ENCODE data around the gene SNED1. TPM values are rescaled to one million over a fixed set of nuclear protein-coding genes. Genes with fewer than 3 reads are reported as not detected.

Gene SNED1
- total and polyA plus RNA-seq, 9 donors = 1.3 to 4.6 (median 2.7) TPM

GRCh38 chr2:241081190-241081642 is 82.8 kb downstream of the SNED1 start:
- no peaks in the 10 kb centered on the region for H3K9me3 ChIP-seq (replicated peaks; ENCODE audit: control insufficient read depth, low read depth, low read length)
- no peaks in the 10 kb centered on the region for H3K4me1 ChIP-seq (ENCODE audit: control insufficient read depth, insufficient read depth, low read length)
- no peak overlapping the region for H3K27ac ChIP-seq (ENCODE audit: low read length)
- no peaks in the 10 kb centered on the region for H3K27me3 ChIP-seq (ENCODE audit: control insufficient read depth, insufficient read depth, low read length)
- no peak overlapping the region for H3K4me3 ChIP-seq (ENCODE audit: low read length)
- WGBS (ENCODE audit: insufficient coverage) = 42% methylated on average over 7 of the region's 9 CpGs
- no peak for DNase-seq
- peaks cover 1% of the 10 kb centered on the region for H3K36me3 ChIP-seq (ENCODE audit: control insufficient read depth, insufficient read depth, low read length)

DNA sequence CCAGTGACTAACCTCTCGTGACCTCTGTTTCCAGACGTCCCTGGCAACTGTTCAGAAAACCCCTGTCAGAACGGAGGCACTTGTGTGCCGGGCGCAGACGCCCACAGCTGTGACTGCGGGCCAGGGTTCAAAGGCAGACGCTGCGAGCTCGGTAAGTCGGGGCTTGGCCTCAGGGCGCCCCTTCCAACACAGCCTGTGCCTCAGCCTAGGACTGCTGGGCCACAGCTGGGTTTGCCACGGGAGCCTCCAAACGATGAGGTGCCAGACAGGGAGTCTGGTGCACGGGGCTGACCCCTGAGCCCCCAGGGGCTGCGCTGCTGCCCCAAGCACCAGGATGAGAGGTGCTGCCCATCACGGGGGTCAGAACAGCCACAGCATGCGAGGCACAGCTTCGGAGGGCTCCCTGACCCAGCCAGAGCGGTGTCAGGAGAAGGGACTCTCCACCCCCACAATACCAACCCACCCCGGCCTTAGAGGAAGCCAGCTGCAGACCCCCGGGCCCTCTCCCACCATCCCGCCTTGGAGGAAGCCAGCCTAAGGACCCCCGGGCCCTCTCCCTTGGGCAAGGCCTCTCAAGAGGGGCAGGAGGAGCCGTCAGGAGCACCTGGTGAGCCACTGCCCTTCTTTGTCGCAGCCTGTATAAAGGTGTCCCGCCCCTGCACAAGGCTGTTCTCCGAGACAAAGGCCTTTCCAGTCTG is 83.4 kb downstream of the SNED1 start:
- no peak overlapping the region for H3K4me3 ChIP-seq (ENCODE audit: low read length)
- WGBS (ENCODE audit: insufficient coverage) = 56% methylated on average over 27 of the region's 28 CpGs

DNA sequence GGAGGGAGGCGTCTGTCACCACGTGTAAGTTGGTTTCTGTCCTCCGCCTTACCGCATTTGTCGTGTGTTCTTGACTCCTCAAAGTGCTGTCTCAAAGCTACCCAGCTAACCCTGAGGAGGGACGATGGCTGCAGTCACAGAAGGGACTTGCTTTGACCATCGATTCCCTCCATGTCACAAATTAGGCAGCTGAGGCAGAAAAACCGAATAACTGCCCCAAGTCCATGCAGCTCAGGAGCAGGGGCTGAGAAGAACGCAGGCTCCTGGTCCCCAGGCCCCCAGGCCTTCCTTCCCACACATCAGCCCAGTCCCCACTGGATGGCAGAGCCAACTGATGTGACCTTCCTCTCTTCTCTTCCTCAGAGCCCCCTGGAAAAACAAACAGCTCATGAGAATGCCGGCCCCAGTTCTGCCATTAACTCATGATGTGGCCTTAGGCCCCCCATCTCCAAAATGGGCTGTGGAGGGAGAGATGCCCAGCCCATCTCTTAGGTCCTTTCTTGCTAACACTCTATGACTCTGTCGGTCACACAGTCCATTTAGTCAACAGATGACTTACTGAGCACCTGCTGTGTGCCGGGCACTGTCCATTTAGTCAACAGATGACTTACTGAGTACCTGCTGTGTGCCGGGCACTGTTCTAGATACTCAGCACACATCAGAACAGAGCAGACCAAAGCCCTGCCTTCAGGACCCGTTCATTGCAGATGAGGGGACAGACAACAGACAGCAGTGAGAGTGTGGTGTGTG is 84.1 kb downstream of the SNED1 start:
- peaks cover 13% of the 10 kb centered on the region for H3K36me3 ChIP-seq (ENCODE audit: control insufficient read depth, insufficient read depth, low read length)
- no peaks in the 10 kb centered on the region for H3K9me3 ChIP-seq (replicated peaks; ENCODE audit: control insufficient read depth, low read depth, low read length)
- DNase-seq = no peak
- no peak overlapping the region for H3K4me3 ChIP-seq (ENCODE audit: low read length)
- no peaks in the 10 kb centered on the region for H3K27me3 ChIP-seq (ENCODE audit: control insufficient read depth, insufficient read depth, low read length)
- H3K27ac ChIP-seq (ENCODE audit: low read length) = no peak overlapping the region
- H3K4me1 ChIP-seq (ENCODE audit: control insufficient read depth, insufficient read depth, low read length) = no peaks in the 10 kb centered on the region
- WGBS (ENCODE audit: insufficient coverage) = 81% methylated on average over 11 of the region's 14 CpGs

More for the DNA sequence above, 83.4 kb downstream of the SNED1 start:
- no peak overlapping the region for H3K27ac ChIP-seq (ENCODE audit: low read length)
- H3K27me3 ChIP-seq (ENCODE audit: control insufficient read depth, insufficient read depth, low read length) = no peaks in the 10 kb centered on the region
- H3K4me1 ChIP-seq (ENCODE audit: control insufficient read depth, insufficient read depth, low read length) = no peaks in the 10 kb centered on the region
- H3K9me3 ChIP-seq (replicated peaks; ENCODE audit: control insufficient read depth, low read depth, low read length) = no peaks in the 10 kb centered on the region
- peaks cover 7% of the 10 kb centered on the region for H3K36me3 ChIP-seq (ENCODE audit: control insufficient read depth, insufficient read depth, low read length)
- DNase-seq = no peak

DNA sequence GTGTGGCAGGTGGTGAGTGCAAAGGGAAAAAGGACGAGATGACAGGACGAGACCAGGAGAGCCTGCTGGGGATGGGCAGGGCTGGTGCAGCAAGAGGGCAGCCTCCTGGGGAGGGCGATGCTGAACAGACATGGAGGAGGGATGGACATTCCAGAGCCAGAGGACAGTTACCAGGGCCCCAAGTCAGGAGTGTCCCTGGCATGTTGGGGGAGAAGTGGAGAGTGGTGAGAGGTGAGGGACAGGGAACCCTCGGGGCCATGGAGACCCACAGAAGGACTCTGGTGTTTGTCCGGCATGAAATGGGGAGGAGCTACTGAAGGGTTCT is 84.6 kb downstream of the SNED1 start:
- no peak for DNase-seq
- 83% methylated on average over 5 of the region's 5 CpGs for WGBS (ENCODE audit: insufficient coverage)
- no peak overlapping the region for H3K27ac ChIP-seq (ENCODE audit: low read length)
- H3K9me3 ChIP-seq (replicated peaks; ENCODE audit: control insufficient read depth, low read depth, low read length) = no peaks in the 10 kb centered on the region
- peaks cover 18% of the 10 kb centered on the region for H3K36me3 ChIP-seq (ENCODE audit: control insufficient read depth, insufficient read depth, low read length)
- H3K4me1 ChIP-seq (ENCODE audit: control insufficient read depth, insufficient read depth, low read length) = no peaks in the 10 kb centered on the region
- H3K4me3 ChIP-seq (ENCODE audit: low read length) = no peak overlapping the region
- H3K27me3 ChIP-seq (ENCODE audit: control insufficient read depth, insufficient read depth, low read length) = no peaks in the 10 kb centered on the region

- Histone ChIP-seq H3K27me3 (ENCODE audit: control insufficient read depth, insufficient read depth, low read length) (no peaks in the 10 kb centered on the region), H3K36me3 (ENCODE audit: control insufficient read depth, insufficient read depth, low read length) (peaks cover 36% of the 10 kb centered on the region), H3K4me1 (ENCODE audit: control insufficient read depth, insufficient read depth, low read length) (no peaks in the 10 kb centered on the region), H3K9me3 (replicated peaks; ENCODE audit: control insufficient read depth, low read depth, low read length) (no peaks in the 10 kb centered on the region), H3K27ac (ENCODE audit: low read length) (no peak overlapping the region), H3K4me3 (ENCODE audit: low read length) (no peak overlapping the region)
- DNase-seq = no peak
- WGBS (ENCODE audit: insufficient coverage) = 83% methylated on average over 1 of the region's 4 CpGs
Measured at GRCh38 chr2:241084856-241085444, 86.5 kb downstream of the SNED1 start.

DNA sequence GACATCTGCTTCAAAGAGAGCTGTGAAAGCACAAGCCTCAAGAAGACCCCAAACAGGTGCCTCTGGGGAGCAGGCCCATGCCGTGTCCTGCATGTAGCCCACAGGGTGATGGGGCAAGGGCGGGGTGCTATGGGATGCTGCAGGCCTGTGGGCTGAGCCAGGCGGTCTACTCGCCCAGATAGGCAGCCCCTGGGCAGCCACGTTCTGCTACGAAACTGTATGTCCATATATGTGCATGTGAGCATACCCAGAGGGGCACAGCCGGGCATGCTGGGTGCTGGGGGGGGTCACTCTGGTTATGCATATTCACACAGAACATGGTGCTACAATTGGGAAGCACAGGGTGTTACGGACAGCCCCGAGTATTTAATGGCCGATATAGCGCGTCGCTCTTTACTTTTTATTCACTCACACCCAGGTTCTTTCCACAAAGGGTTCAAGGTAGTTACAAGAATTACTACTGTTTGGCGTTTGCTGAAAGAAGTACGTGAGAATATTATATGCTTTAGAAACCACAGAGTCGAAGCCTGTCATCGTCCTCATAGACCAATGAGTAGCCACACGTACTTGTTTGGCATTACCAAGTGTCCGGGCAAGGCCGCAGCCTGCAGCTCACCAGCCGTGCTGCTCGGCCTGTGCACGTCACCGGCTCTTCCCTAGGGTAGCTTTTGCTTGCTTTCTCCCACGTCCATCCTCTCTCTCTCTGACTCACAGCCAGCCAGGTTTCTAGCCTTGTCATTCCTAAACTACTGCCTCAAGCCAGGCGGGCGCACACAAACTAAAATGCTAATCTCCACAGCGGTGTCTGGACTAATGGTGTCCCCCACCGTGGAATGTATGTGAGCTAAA is 89.2 kb downstream of the SNED1 start:
- DNase-seq = no peak
- Histone ChIP-seq H3K9me3 (replicated peaks; ENCODE audit: control insufficient read depth, low read depth, low read length) (no peaks in the 10 kb centered on the region), H3K4me3 (ENCODE audit: low read length) (no peak overlapping the region), H3K27me3 (ENCODE audit: control insufficient read depth, insufficient read depth, low read length) (no peaks in the 10 kb centered on the region), H3K36me3 (ENCODE audit: control insufficient read depth, insufficient read depth, low read length) (peaks cover 59% of the 10 kb centered on the region), H3K4me1 (ENCODE audit: control insufficient read depth, insufficient read depth, low read length) (no peaks in the 10 kb centered on the region), H3K27ac (ENCODE audit: low read length) (no peak overlapping the region)
- 89% methylated on average over 19 of the region's 29 CpGs for WGBS (ENCODE audit: insufficient coverage)

GRCh38 chr2:241088376-241088775 is 90.0 kb downstream of the SNED1 start:
- H3K27me3 ChIP-seq (ENCODE audit: control insufficient read depth, insufficient read depth, low read length) = no peaks in the 10 kb centered on the region
- 95% methylated on average over 5 of the region's 8 CpGs for WGBS (ENCODE audit: insufficient coverage)
- peaks cover 61% of the 10 kb centered on the region for H3K36me3 ChIP-seq (ENCODE audit: control insufficient read depth, insufficient read depth, low read length)
- DNase-seq = no peak
- no peaks in the 10 kb centered on the region for H3K9me3 ChIP-seq (replicated peaks; ENCODE audit: control insufficient read depth, low read depth, low read length)
- H3K4me1 ChIP-seq (ENCODE audit: control insufficient read depth, insufficient read depth, low read length) = no peaks in the 10 kb centered on the region
- H3K27ac ChIP-seq (ENCODE audit: low read length) = no peak overlapping the region
- H3K4me3 ChIP-seq (ENCODE audit: low read length) = no peak overlapping the region

DNA sequence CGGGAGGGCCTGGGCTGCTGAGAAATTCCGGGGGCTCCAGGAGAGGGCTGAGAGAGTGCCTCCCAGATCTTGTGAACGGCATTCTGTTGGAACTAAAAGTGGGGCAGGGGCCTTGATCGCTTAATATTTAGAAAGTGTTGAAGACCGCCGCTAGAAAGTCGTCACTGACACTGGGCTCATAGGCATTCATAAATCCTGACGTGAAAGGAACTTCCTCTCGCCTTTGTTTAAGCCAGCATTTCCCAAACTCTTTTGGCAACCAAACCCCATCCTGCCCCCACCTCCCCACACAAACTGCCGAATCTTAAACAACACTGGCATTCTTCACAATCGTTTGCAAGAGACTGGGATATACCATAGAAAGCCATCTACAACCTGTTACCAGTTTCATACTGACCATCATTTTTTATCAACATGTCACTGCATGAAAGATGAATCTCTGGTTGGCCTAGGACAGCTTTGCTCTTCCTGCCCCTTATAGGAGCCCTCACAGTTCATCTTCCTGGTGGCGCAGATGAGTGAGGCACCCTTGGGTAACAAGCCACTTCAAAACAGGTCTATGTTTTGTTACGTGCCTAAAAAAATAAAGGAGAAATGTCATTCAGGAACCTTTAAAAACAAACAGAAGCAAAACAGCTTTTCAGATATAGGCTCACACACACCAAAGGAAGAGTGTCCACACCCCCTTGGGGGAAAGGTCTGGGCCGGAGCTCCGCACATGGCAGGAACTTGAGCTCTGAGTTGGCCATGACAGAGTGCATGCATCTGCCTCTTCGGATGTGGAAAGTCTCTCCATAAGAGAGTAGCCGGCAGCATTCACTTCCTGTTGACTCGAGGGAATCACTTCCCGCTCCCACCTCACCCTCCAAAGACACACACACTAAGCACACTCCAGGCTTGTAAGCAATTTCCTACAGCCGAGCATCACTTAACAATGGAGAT is 90.6 kb downstream of the SNED1 start:
- no peak for DNase-seq
- no peak overlapping the region for H3K4me3 ChIP-seq (ENCODE audit: low read length)
- H3K4me1 ChIP-seq (ENCODE audit: control insufficient read depth, insufficient read depth, low read length) = no peaks in the 10 kb centered on the region
- H3K27ac ChIP-seq (ENCODE audit: low read length) = no peak overlapping the region
- peaks cover 64% of the 10 kb centered on the region for H3K36me3 ChIP-seq (ENCODE audit: control insufficient read depth, insufficient read depth, low read length)
- no peaks in the 10 kb centered on the region for H3K9me3 ChIP-seq (replicated peaks; ENCODE audit: control insufficient read depth, low read depth, low read length)
- 79% methylated on average over 16 of the region's 20 CpGs for WGBS (ENCODE audit: insufficient coverage)
- H3K27me3 ChIP-seq (ENCODE audit: control insufficient read depth, insufficient read depth, low read length) = no peaks in the 10 kb centered on the region

GRCh38 chr2:241091201-241091600 is 92.8 kb downstream of the SNED1 start:
- Histone ChIP-seq H3K27ac (ENCODE audit: low read length) (no peak overlapping the region), H3K36me3 (ENCODE audit: control insufficient read depth, insufficient read depth, low read length) (peaks cover 84% of the 10 kb centered on the region)
- 66% methylated on average over 8 of the region's 10 CpGs for WGBS (ENCODE audit: insufficient coverage)

More at GRCh38 chr2:241091201-241091600, 92.8 kb downstream of the SNED1 start:
- H3K4me1 ChIP-seq (ENCODE audit: control insufficient read depth, insufficient read depth, low read length) = no peaks in the 10 kb centered on the region
- DNase-seq = no peak
- H3K9me3 ChIP-seq (replicated peaks; ENCODE audit: control insufficient read depth, low read depth, low read length) = no peaks in the 10 kb centered on the region
- H3K27me3 ChIP-seq (ENCODE audit: control insufficient read depth, insufficient read depth, low read length) = no peaks in the 10 kb centered on the region
- H3K4me3 ChIP-seq (ENCODE audit: low read length) = no peak overlapping the region
